GM10248 (cell line): Measurements from ENCODE around the gene NRBF2.

Experiments used
- CTCF ChIA-PET: fragments of 300-600 bp; sonication (Branson Sonifier 250); formaldehyde crosslinking; extraction: SDS; loops from one replicate; lab custom pipeline; 2021; ENCODE audit warnings: antibody characterized with exemption; lab: Yijun Ruan, JAX
- POLR2A ChIA-PET: fragments of 350-650 bp; sonication (Branson Sonifier 250); formaldehyde crosslinking; extraction: SDS; loops from one replicate; lab custom pipeline; 2020; ENCODE audit warnings: antibody characterized with exemption; lab: Yijun Ruan, JAX
- DNase-seq: peaks from one replicate; pipeline ENCODE4 v3.0.0; 2012; ENCODE audit errors: extremely low spot score
- CTCF ChIP-seq: IDR thresholded peaks from 2 replicates; pipeline ENCODE4 v1.5.1; 2012; ENCODE audit warnings: mild to moderate bottlenecking, low read depth; ENCODE audit errors: extremely low read depth, missing control alignments, control extremely low read depth

Gene NRBF2

GRCh38 chr10:63197344-63198092, 64.4 kb downstream of the NRBF2 start:
- DNase-seq = no peak
- TF ChIP-seq CTCF = no peak
- ChIA-PET CTCF (interaction anchor here (1.0 to 3.6 kb wide), 4 partner anchors 11 to 523 kb away, joined by 3 to 9 read pairs (median 4); no protein-coding TSS in a partner anchor), POLR2A (no interaction called here)

GRCh38 chr10:63199716-63200115, 66.6 kb downstream of the NRBF2 start:
- CTCF ChIA-PET = interaction anchor here (0.8 to 1.5 kb wide), 7 partner anchors 11 to 520 kb away, joined by 3 read pairs; no protein-coding TSS in a partner anchor
- no peak for TF ChIP-seq CTCF
- POLR2A ChIA-PET = no interaction called here
- DNase-seq = no peak

- no peak for TF ChIP-seq CTCF
- no peak for DNase-seq
- ChIA-PET POLR2A (no interaction called here), CTCF (interaction anchor here (1.0 to 1.8 kb wide), 6 partner anchors 34 to 465 kb away, joined by 3 to 5 read pairs (median 3); no protein-coding TSS in a partner anchor)
Measured at GRCh38 chr10:63200431-63200830, 67.3 kb downstream of the NRBF2 start.

GRCh38 chr10:63201118-63201517, 68.0 kb downstream of the NRBF2 start:
- TF ChIP-seq CTCF = no peak
- DNase-seq = no peak
- ChIA-PET CTCF (interaction anchor here (1.0 to 2.8 kb wide), 6 partner anchors 12 to 519 kb away, joined by 3 to 11 read pairs (median 4); no protein-coding TSS in a partner anchor), POLR2A (no interaction called here)
